ENCODE measurements around the gene MEIS3.

The MEIS3 gene

DNA sequence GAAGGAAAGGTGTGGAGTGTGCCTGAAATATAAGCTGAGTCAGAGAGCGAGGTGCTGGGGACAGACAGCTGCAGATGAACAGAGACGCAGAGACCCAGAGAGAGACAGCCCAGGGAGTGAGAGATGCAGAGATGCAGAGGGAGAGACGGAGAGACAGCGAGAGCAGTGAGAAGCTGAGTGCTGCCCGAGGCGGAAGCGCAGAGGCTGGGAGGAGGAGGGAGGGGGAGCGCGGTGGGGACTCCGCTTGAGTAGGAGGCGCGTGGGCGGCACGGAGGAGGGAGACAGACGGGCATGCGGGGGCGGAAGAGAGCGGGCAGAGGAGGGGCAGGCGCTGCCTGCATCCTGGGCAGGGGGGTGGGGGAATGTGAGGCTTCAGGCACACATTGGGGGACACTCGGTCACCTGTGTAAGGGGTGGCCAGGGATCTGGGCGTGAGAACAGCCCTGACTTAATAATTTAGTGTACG is 26.6 kb upstream of the MEIS3 start (continued):
- TF ChIP-seq ZNF146 (tag by site-specific recombination; IDR thresholded peaks at IDR 0.05), result no peak
- TF ChIP-seq GLI4 (tag by site-specific recombination; IDR thresholded peaks at IDR 0.05), result no peak
- TF ChIP-seq, protein P1, sequence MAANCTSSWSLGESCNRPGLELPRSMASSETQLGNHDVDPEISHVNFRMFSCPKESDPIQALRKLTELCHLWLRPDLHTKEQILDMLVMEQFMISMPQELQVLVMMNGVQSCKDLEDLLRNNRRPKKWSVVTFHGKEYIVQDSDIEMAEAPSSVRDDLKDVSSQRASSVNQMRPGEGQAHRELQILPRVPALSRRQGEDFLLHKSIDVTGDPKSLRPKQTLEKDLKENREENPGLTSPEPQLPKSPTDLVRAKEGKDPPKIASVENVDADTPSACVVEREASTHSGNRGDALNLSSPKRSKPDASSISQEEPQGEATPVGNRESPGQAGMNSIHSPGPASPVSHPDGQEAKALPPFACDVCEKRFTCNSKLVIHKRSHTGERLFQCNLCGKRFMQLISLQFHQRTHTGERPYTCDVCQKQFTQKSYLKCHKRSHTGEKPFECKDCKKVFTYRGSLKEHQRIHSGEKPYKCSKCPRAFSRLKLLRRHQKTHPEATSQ (tag by site-specific recombination; IDR thresholded peaks at IDR 0.05), result no peak
- no peak for TF ChIP-seq ZNF777 (tag by site-specific recombination; IDR thresholded peaks at IDR 0.05; ENCODE audit: borderline replicate concordance)
- TF ChIP-seq EGR2 (tag by site-specific recombination; IDR thresholded peaks at IDR 0.05; ENCODE audit: low read depth), result peak; percentile 99
- 0 out of 2 replicates have a peak, but pooled peaks have one; percentile 3 for TF ChIP-seq GLIS1 (tag by site-specific recombination; IDR thresholded peaks at IDR 0.05)
- TF ChIP-seq, protein P2, sequence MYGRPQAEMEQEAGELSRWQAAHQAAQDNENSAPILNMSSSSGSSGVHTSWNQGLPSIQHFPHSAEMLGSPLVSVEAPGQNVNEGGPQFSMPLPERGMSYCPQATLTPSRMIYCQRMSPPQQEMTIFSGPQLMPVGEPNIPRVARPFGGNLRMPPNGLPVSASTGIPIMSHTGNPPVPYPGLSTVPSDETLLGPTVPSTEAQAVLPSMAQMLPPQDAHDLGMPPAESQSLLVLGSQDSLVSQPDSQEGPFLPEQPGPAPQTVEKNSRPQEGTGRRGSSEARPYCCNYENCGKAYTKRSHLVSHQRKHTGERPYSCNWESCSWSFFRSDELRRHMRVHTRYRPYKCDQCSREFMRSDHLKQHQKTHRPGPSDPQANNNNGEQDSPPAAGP (tag by site-specific recombination; IDR thresholded peaks at IDR 0.05), result peak; percentile 56
- no peak for TF ChIP-seq ZBTB21 (tag by site-specific recombination; IDR thresholded peaks at IDR 0.05)
- TF ChIP-seq ZNF677 (tag by site-specific recombination; IDR thresholded peaks at IDR 0.05), result no peak
- TF ChIP-seq, protein P3, sequence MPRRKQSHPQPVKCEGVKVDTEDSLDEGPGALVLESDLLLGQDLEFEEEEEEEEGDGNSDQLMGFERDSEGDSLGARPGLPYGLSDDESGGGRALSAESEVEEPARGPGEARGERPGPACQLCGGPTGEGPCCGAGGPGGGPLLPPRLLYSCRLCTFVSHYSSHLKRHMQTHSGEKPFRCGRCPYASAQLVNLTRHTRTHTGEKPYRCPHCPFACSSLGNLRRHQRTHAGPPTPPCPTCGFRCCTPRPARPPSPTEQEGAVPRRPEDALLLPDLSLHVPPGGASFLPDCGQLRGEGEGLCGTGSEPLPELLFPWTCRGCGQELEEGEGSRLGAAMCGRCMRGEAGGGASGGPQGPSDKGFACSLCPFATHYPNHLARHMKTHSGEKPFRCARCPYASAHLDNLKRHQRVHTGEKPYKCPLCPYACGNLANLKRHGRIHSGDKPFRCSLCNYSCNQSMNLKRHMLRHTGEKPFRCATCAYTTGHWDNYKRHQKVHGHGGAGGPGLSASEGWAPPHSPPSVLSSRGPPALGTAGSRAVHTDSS (tag by site-specific recombination; IDR thresholded peaks at IDR 0.05), result no peak
- TF ChIP-seq YY2 (tag by site-specific recombination; IDR thresholded peaks at IDR 0.05), result no peak
- TF ChIP-seq ZNF544 (tag by site-specific recombination; IDR thresholded peaks at IDR 0.05), result no peak
- no peak for TF ChIP-seq ZNF169 (tag by site-specific recombination; IDR thresholded peaks at IDR 0.05)
- peak; percentile 63 for TF ChIP-seq ZBTB17 (tag by site-specific recombination; IDR thresholded peaks at IDR 0.05)
- no peak for TF ChIP-seq ZNF433 (tag by site-specific recombination; IDR thresholded peaks at IDR 0.05; ENCODE audit: low read depth)
- TF ChIP-seq ZNF701 (tag by site-specific recombination; IDR thresholded peaks at IDR 0.05), result no peak
- no peak for TF ChIP-seq ZNF266 (tag by site-specific recombination; IDR thresholded peaks at IDR 0.05; ENCODE audit: low read depth)
- TF ChIP-seq, protein P4, sequence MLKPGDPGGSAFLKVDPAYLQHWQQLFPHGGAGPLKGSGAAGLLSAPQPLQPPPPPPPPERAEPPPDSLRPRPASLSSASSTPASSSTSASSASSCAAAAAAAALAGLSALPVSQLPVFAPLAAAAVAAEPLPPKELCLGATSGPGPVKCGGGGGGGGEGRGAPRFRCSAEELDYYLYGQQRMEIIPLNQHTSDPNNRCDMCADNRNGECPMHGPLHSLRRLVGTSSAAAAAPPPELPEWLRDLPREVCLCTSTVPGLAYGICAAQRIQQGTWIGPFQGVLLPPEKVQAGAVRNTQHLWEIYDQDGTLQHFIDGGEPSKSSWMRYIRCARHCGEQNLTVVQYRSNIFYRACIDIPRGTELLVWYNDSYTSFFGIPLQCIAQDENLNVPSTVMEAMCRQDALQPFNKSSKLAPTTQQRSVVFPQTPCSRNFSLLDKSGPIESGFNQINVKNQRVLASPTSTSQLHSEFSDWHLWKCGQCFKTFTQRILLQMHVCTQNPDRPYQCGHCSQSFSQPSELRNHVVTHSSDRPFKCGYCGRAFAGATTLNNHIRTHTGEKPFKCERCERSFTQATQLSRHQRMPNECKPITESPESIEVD (tag by site-specific recombination; IDR thresholded peaks at IDR 0.05), result no peak
- TF ChIP-seq ZNF223 (tag by site-specific recombination; IDR thresholded peaks at IDR 0.05), result peak; percentile 86; the same call in 1 of the 2 replicates
- TF ChIP-seq ZNF521 (tag by site-specific recombination; IDR thresholded peaks at IDR 0.05), result no peak
- TF ChIP-seq, protein P5, sequence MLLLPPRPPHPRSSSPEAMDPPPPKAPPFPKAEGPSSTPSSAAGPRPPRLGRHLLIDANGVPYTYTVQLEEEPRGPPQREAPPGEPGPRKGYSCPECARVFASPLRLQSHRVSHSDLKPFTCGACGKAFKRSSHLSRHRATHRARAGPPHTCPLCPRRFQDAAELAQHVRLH (tag by site-specific recombination; IDR thresholded peaks at IDR 0.05), result no peak
- TF ChIP-seq MZF1 (tag by site-specific recombination; IDR thresholded peaks at IDR 0.05; ENCODE audit: borderline replicate concordance), result no peak
- no peak for TF ChIP-seq ZNF404 (tag by site-specific recombination; IDR thresholded peaks at IDR 0.05)
- TF ChIP-seq YY1 (tag by site-specific recombination; IDR thresholded peaks at IDR 0.05), result no peak
- peak; percentile 51; the same call in 1 of the 2 replicates for TF ChIP-seq KLF1 (tag by site-specific recombination; IDR thresholded peaks at IDR 0.05)
- no peak for TF ChIP-seq ZNF549 (tag by site-specific recombination; IDR thresholded peaks at IDR 0.05)
- TF ChIP-seq ZNF768 (tag by site-specific recombination; IDR thresholded peaks at IDR 0.05), result no peak
- TF ChIP-seq HOXD13 (CRISPR knock-in tag; IDR thresholded peaks at IDR 0.05; ENCODE audit: borderline replicate concordance), result no peak
- TF ChIP-seq, protein P6, sequence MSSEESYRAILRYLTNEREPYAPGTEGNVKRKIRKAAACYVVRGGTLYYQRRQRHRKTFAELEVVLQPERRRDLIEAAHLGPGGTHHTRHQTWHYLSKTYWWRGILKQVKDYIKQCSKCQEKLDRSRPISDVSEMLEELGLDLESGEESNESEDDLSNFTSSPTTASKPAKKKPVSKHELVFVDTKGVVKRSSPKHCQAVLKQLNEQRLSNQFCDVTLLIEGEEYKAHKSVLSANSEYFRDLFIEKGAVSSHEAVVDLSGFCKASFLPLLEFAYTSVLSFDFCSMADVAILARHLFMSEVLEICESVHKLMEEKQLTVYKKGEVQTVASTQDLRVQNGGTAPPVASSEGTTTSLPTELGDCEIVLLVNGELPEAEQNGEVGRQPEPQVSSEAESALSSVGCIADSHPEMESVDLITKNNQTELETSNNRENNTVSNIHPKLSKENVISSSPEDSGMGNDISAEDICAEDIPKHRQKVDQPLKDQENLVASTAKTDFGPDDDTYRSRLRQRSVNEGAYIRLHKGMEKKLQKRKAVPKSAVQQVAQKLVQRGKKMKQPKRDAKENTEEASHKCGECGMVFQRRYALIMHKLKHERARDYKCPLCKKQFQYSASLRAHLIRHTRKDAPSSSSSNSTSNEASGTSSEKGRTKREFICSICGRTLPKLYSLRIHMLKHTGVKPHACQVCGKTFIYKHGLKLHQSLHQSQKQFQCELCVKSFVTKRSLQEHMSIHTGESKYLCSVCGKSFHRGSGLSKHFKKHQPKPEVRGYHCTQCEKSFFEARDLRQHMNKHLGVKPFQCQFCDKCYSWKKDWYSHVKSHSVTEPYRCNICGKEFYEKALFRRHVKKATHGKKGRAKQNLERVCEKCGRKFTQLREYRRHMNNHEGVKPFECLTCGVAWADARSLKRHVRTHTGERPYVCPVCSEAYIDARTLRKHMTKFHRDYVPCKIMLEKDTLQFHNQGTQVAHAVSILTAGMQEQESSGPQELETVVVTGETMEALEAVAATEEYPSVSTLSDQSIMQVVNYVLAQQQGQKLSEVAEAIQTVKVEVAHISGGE (tag by site-specific recombination; conservative IDR thresholded peaks at IDR 0.05; ENCODE audit: low read depth), result no peak
- peak; percentile 37; the same call in 1 of the 2 replicates for TF ChIP-seq WT1 (tag by site-specific recombination; IDR thresholded peaks at IDR 0.05)
- no peak for TF ChIP-seq SALL2 (tag by site-specific recombination; IDR thresholded peaks at IDR 0.05; ENCODE audit: borderline replicate concordance)
- TF ChIP-seq MEIS1 (CRISPR knock-in tag; IDR thresholded peaks at IDR 0.05; ENCODE audit: borderline replicate concordance), result no peak
- no peak for TF ChIP-seq ZNF274 (IDR thresholded peaks at IDR 0.05; ENCODE audit: low read length)
- no peak for TF ChIP-seq ZNF274 (tag by site-specific recombination; IDR thresholded peaks at IDR 0.05; ENCODE audit: borderline replicate concordance)

Data from HEK293 (cell line).